ENCODE measurements around the gene RBBP8NL.
"Not testable (repeated sequence)": the region's sequence is repeated elsewhere in the genome, so short reads cannot be mapped to it uniquely, and the experiment has no call there.

RBBP8NL gene

DNA sequence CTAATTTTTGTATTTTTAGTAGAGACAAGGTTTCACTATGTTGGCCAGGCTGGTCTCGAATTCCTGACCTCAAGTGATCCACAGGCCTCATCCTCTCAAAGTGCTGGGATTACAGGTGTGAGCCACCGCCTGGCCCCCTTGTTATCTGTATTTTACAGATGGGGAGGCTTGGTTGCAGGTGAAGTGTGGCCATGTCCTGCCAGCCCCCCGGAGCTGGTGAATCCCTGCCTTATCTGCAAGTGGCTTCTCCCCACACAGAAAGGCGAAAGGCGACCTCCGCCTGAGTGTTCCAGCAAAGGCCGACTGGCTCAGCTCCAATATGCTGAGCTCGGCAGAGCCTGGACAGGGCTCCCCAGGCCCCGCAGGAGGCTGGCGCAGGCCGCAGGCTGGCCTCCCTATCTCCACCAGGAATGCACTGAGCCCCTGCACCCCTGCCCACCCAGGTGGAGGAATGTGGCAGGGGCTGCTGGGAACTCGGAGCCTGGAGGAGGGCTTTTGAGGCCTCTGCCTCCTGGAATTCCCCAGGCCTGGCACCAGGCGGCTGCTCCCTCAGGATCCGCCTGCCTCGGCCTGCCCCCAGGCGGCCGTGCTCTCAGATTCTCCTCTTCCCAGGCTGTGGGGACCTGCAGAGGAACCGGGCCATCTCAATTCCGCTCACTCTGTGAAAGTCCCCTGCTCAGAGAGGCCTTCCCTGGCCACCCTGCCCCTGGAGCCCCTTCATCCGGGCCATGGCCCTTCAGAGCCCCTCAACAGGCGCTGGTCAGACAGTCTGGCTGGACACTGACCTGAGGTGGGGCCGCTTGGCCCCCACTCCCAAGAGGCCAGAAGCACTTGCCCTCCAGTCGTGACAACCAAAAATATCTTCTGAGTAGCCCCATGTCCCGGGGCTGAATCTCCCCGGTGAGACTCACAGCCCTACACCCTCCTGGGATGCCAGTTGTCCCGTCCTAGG is 51.0 kb downstream of the RBBP8NL start:
- no peak for DNase-seq (ENCODE audit: low spot score)
- TF ChIP-seq, protein P1, sequence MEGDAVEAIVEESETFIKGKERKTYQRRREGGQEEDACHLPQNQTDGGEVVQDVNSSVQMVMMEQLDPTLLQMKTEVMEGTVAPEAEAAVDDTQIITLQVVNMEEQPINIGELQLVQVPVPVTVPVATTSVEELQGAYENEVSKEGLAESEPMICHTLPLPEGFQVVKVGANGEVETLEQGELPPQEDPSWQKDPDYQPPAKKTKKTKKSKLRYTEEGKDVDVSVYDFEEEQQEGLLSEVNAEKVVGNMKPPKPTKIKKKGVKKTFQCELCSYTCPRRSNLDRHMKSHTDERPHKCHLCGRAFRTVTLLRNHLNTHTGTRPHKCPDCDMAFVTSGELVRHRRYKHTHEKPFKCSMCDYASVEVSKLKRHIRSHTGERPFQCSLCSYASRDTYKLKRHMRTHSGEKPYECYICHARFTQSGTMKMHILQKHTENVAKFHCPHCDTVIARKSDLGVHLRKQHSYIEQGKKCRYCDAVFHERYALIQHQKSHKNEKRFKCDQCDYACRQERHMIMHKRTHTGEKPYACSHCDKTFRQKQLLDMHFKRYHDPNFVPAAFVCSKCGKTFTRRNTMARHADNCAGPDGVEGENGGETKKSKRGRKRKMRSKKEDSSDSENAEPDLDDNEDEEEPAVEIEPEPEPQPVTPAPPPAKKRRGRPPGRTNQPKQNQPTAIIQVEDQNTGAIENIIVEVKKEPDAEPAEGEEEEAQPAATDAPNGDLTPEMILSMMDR (IDR thresholded peaks at IDR 0.05; ENCODE audit: extremely low read depth, insufficient read depth, missing control alignments) = no peak
- in situ Hi-C loops (cut with MboI; ENCODE audit: low pct_unique_long_range_greater_than_20kb, low sequenced_read_pairs, unreplicated experiment) = no loop called here

DNA sequence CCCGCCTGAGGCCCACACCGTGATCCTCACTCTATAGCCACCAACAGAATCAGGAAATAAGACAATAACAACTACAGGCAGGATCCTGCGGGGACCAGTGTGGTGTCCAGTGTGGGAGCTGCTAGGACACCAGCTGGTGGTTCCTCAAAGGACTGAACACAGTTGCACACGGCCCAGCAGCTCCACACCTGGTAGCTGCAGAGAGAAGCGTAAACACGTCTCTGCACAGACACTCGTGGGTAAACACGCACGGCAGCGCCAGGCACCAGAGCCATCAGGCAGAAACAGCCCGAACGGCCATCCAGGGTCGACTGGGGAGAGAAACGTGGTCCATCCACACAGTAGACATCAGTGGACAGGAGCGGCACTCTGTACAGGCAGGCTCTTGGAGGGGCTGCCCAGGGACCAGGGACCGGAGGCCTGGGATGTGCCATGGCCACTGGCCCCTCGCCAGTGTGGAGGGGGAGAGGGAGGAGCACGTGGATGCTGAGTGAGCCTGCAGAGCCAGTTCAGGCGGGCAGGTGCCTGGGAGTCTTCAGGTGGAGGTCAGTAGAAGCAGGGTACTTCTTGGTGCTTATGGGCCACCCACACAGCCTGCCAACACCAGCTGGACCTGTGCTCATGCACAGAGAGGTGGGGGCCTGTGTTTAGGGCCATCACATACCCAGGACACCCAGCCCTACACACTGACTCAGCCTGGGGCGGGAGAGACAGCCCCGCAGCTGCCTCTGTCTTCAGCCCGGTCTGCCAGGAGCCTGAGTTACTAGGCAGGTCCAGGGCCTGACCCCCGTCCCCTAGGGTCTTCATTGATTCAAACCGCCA is 52.8 kb downstream of the RBBP8NL start:
- no peak for DNase-seq (ENCODE audit: low spot score)
- TF ChIP-seq, protein P1 (IDR thresholded peaks at IDR 0.05; ENCODE audit: extremely low read depth, insufficient read depth, missing control alignments) = no peak
- in situ Hi-C loops (cut with MboI; ENCODE audit: low pct_unique_long_range_greater_than_20kb, low sequenced_read_pairs, unreplicated experiment) = no loop called here

DNA sequence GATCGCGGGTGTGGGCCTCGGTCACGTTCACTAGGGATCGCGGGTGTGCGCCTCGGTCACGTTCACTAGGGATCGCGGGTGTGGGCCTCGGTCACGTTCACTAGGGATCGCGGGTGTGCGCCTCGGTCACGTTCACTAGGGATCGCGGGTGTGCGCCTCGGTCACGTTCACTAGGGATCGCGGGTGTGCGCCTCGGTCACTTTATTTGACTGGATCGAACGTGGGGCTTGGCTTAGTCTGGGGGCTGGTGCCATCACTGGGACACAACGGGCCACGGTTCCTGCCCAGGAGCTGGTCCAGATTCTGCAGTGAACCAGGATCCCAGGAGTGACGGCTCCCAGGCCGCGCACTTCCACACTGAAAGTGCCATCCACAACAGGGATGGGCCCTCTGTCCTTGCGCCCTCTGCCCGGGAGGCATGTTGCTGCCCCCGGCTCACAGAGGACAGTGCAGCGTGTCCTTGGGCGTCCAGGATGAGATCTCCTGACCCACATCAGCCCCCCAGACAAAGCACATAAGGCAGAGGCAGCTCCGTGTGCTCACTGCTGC is 53.6 kb downstream of the RBBP8NL start:
- in situ Hi-C loops (cut with MboI; ENCODE audit: low pct_unique_long_range_greater_than_20kb, low sequenced_read_pairs, unreplicated experiment); DNase-seq (ENCODE audit: low spot score): not testable (repeated sequence)

DNA sequence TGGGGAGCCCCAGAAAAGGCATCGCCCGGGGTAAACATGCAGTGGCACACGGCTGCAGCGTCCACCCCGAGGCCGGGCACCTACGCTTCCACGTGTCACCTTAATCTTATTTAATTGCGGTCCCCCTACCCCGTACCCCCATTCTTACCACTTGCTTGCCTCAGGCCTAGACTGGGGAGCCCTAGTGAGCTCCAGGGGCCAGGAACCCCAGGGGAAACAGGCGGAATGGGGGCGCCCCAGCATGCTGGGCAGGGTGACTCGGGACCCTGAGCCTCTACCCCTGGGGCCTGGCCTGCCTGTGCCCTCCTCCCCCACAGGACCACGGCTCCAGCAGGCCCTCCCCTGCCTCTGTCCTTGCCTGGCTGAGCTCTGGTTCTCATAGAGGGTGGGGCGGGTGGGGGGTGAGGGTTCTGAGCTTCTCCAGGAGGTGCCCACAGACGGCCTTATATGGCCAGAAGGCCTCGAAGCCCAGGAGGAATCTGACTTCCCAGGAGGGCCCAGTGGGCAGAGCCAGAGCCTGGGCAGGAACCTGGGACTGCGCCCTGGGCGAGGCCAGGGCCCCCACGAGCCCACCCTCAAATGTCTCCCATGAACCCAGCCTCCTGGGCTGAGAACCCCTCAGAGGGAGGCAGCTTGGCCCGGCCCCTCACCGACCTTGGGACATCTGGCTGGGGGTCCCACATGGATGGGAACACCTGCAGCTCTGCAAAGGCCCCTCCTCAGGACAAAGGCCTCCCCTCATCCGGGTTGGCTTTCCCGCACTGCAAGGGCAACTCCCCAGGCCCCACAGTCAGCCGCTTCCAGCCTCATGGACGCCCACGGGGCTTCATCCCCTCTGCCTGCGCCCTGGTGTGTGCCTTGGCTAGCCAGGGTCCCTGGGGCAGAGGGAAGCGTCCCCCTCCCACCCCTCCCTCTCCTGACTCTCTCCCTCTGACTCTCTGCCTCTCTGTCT is 55.0 kb downstream of the RBBP8NL start:
- DNase-seq (ENCODE audit: low spot score) = no peak
- in situ Hi-C loops (cut with MboI; ENCODE audit: low pct_unique_long_range_greater_than_20kb, low sequenced_read_pairs, unreplicated experiment) = no loop called here

DNA sequence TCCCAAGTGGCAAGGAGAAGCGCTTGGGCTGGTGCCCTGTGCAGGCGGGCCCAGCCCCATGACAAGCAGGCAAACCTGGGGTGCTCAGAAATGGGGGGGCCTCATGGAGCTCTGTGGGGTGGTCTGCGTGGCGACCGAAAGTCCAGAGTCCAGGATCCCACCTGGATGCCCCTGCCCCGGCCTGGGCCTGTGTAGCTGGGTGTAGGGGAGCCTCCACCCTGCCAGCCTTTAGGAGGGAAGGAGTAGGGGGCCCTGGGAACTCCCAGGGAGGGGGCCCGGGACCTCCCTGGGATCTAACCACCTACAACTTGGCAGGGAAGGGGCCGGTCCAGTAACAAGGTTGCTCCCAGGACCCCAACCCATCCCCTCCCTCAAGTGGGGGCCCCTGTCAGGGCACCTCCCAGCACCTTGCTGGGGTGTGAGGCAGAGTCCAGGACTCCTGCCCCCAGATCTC is 55.7 kb downstream of the RBBP8NL start:
- in situ Hi-C loops (cut with MboI; ENCODE audit: low pct_unique_long_range_greater_than_20kb, low sequenced_read_pairs, unreplicated experiment) = no loop called here
- no peak for DNase-seq (ENCODE audit: low spot score)
- TF ChIP-seq, protein P1 (IDR thresholded peaks at IDR 0.05; ENCODE audit: extremely low read depth, insufficient read depth, missing control alignments) = no peak

More for the DNA sequence above, 55.0 kb downstream of the RBBP8NL start:
- TF ChIP-seq, protein P1 (IDR thresholded peaks at IDR 0.05; ENCODE audit: extremely low read depth, insufficient read depth, missing control alignments) = no peak

DNA sequence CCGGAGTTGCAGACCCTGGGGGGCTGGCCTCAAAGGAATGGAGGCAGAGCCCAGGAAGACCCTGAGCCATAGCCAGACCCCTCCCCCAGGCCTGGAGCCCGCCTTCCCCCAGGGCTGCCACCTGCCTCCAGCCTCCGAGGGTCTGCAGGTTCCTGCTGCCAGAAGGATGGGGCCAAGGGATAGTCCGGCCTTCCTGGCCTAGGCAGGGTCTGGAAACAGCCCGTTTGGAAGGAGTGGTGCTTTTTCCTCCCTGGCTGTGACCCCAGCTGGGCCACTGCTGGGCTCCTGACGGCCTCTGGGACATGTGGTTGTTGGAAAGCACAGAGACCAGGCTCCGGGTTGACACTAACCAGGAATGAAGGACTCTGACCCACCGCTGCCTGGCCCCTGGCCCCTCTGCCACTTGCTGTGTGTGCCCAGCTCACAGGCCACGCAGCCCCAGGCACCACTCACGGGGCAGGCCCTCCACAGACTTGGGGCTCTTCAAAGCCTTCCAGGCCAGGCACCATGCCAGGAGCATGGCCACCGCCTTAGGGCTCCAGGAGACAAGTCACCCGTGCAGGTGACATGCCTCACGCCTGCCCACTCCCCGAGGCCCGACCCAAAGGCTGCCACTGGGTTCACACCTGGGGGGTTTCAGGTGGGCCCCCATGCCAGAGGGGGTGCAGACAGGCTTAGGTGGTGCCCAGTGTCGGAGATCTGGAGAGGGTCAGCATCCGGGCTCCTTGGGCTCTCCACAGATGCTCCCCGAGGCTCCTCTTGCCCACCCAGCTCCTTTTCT is 56.3 kb downstream of the RBBP8NL start:
- TF ChIP-seq, protein P1 (IDR thresholded peaks at IDR 0.05; ENCODE audit: extremely low read depth, insufficient read depth, missing control alignments) = no peak
- no peak for DNase-seq (ENCODE audit: low spot score)
- in situ Hi-C loops (cut with MboI; ENCODE audit: low pct_unique_long_range_greater_than_20kb, low sequenced_read_pairs, unreplicated experiment) = no loop called here
